GM19035 (cell line): Measurements from ENCODE around the gene ANO9.
"Not testable (repeated sequence)": the region's sequence is repeated elsewhere in the genome, so short reads cannot be mapped to it uniquely, and the experiment has no call there.

Experiments used
- ATAC-seq: cut with Tn5 transposase; IDR thresholded peaks from one replicate; pipeline ENCODE4 v1.9.1; 2021; ENCODE audit not compliant: unreplicated experiment

ANO9 gene

GRCh38 chr11:416757-417621 lies 24.8 kb downstream of the ANO9 start:
- ATAC-seq, result no peak

GRCh38 chr11:416051-416756 lies 25.6 kb downstream of the ANO9 start:
- no peak for ATAC-seq

- ATAC-seq, result no peak
These were observed 26.2 kb downstream of the ANO9 start for GRCh38 chr11:415640-416041.

GRCh38 chr11:414318-414857 lies 27.4 kb downstream of the ANO9 start:
- no peak for ATAC-seq

- ATAC-seq, result no peak
These were observed 28.4 kb downstream of the ANO9 start for GRCh38 chr11:413120-414081.

- ATAC-seq, result no peak
These were observed 29.1 kb downstream of the ANO9 start for GRCh38 chr11:412641-413119.

- ATAC-seq, result not testable (repeated sequence)
These were observed 30.3 kb downstream of the ANO9 start for GRCh38 chr11:411520-411919.

GRCh38 chr11:410711-411110 lies 31.1 kb downstream of the ANO9 start:
- ATAC-seq, result not testable (repeated sequence)

GRCh38 chr11:409600-410483 lies 32.0 kb downstream of the ANO9 start:
- no peak for ATAC-seq

GRCh38 chr11:409008-409599 lies 32.7 kb downstream of the ANO9 start:
- ATAC-seq, result no peak

- ATAC-seq, result no peak
These were observed 33.4 kb downstream of the ANO9 start for GRCh38 chr11:408154-409007.

GRCh38 chr11:407651-408123 lies 34.1 kb downstream of the ANO9 start:
- ATAC-seq, result no peak

GRCh38 chr11:406796-407650 lies 34.8 kb downstream of the ANO9 start:
- peak; percentile 68 for ATAC-seq

GRCh38 chr11:405954-406795 lies 35.6 kb downstream of the ANO9 start:
- ATAC-seq, result no peak

- no peak for ATAC-seq
These were observed 36.4 kb downstream of the ANO9 start for GRCh38 chr11:405323-405953.
